Activated CD4-positive, alpha-beta T cell treated with anti-CD3 and anti-CD28 coated beads, Interleukin-2, amount 50 U/mL, for 16 hours (primary cell): ENCODE data around the gene TGFBR3.

Source experiments
- DNase-seq: peaks from one replicate; pipeline ENCODE4 v3.0.0-alpha.2; 2020

The TGFBR3 gene

GRCh38 chr1:91704746-91705145 is 181.2 kb downstream of the TGFBR3 start:
- no peak for DNase-seq

GRCh38 chr1:91703095-91703494 is 182.9 kb downstream of the TGFBR3 start:
- DNase-seq, result no peak

GRCh38 chr1:91701472-91701869 is 184.5 kb downstream of the TGFBR3 start:
- DNase-seq, result no peak

GRCh38 chr1:91700771-91701471 is 185.0 kb downstream of the TGFBR3 start:
- DNase-seq, result no peak

- no peak for DNase-seq
Observed at GRCh38 chr1:91700332-91700731, 185.6 kb downstream of the TGFBR3 start.

- peak; percentile 41 for DNase-seq
Observed at GRCh38 chr1:91699339-91699974, 186.5 kb downstream of the TGFBR3 start.

- no peak for DNase-seq
Observed at GRCh38 chr1:91697861-91698260, 188.1 kb downstream of the TGFBR3 start.

- DNase-seq, result peak; percentile 91
Observed at GRCh38 chr1:91697416-91697815, 188.5 kb downstream of the TGFBR3 start.

GRCh38 chr1:91696321-91696720 is 189.6 kb downstream of the TGFBR3 start:
- no peak for DNase-seq

GRCh38 chr1:91693557-91693956 is 192.4 kb downstream of the TGFBR3 start:
- no peak for DNase-seq

- DNase-seq, result no peak
Observed at GRCh38 chr1:91691525-91691924, 194.4 kb downstream of the TGFBR3 start.

- no peak for DNase-seq
Observed at GRCh38 chr1:91689641-91690481, 196.1 kb downstream of the TGFBR3 start.

GRCh38 chr1:91687452-91687851 is 198.5 kb downstream of the TGFBR3 start:
- DNase-seq, result no peak

- DNase-seq, result no peak
Observed at GRCh38 chr1:91685994-91686393, 200.0 kb downstream of the TGFBR3 start.

- peak; percentile 43 for DNase-seq
Observed at GRCh38 chr1:91684481-91685196, 201.3 kb downstream of the TGFBR3 start.

GRCh38 chr1:91683598-91683951 is 202.4 kb downstream of the TGFBR3 start:
- no peak for DNase-seq

- DNase-seq, result no peak
Observed at GRCh38 chr1:91682882-91683597, 202.9 kb downstream of the TGFBR3 start.

GRCh38 chr1:91680556-91681155 is 205.3 kb downstream of the TGFBR3 start:
- DNase-seq, result no peak

GRCh38 chr1:91679446-91679845 is 206.5 kb downstream of the TGFBR3 start:
- no peak for DNase-seq

GRCh38 chr1:91676030-91676429 is 209.9 kb downstream of the TGFBR3 start:
- DNase-seq, result no peak

GRCh38 chr1:91674107-91674506 is 211.8 kb downstream of the TGFBR3 start:
- DNase-seq, result no peak

- no peak for DNase-seq
Observed at GRCh38 chr1:91673613-91674012, 212.3 kb downstream of the TGFBR3 start.
